HepG2 (cell line): ENCODE measurements around the gene CPNE4. TPM values are rescaled to one million over a fixed set of nuclear protein-coding genes. Genes with fewer than 3 reads are reported as not detected.

Source experiments
- ATAC-seq: fragments of 200-7000 bp; cut with Tn5 transposase; 3 replicates; pipeline ENCODE4 v1.9.1; 2020; ENCODE audit warnings: mild to moderate bottlenecking, moderate library complexity
- BruUV-seq: library from RNA; stranded (reverse); fragments of 400-500 nt; replicated peaks from 2 replicates; lab custom pipeline; 2021; lab: Mats Ljungman, UMichigan
- CTCF ChIA-PET: fragments of 300-600 bp; formaldehyde crosslinking; extraction: SDS; loops from one replicate; lab custom pipeline; 2021; ENCODE audit warnings: low total read pairs, inconsistent platforms, low intra/inter-chr PET ratio; lab: Yijun Ruan, JAX
- POLR2A ChIA-PET: fragments of 350-600 bp; sonication (Branson Sonifier 250); formaldehyde crosslinking; loops from one replicate; lab custom pipeline; 2020; ENCODE audit warnings: antibody characterized with exemption, inconsistent platforms; lab: Yijun Ruan, JAX
- DNase-seq: peaks from one replicate; pipeline ENCODE4 v3.0.0-alpha.2; 2015; ENCODE audit warnings: low spot score
- FAIRE-seq: peaks from 3 replicates; lab custom pipeline; 2011; peaks lifted over from hg19 to GRCh38; lab: Jason Lieb, UNC
- H2AFZ ChIP-seq: one replicate; pipeline ENCODE4 v1.6.1; 2011; ENCODE audit warnings: low read length, inconsistent platforms
- H3K27ac ChIP-seq: fragments of 300-600 bp; 3 replicates; pipeline ENCODE4 v1.8.0; 2011; ENCODE audit warnings: mixed run types, mild to moderate bottlenecking, mixed read lengths, low read length, inconsistent platforms; ENCODE audit not compliant: insufficient read depth; ENCODE audit errors: extremely low read length
- H3K27me3 ChIP-seq, 2 experiments: fragments of 200-600 bp in 1 of 2; 2 replicates in 1 of 2; 3 replicates in 1 of 2; pipeline versions ENCODE4 v1.6.0 to v1.8.0; 2011; ENCODE audit warnings: low read length in 2 of 2, mild to moderate bottlenecking in 2 of 2, moderate library complexity in 2 of 2, inconsistent platforms in 1 of 2; ENCODE audit not compliant: insufficient read depth in 2 of 2, control insufficient read depth in 1 of 2
- H3K36me3 ChIP-seq, 2 experiments: fragments of 200-600 bp in 1 of 2; replicated peaks in 1 of 2; 2 replicates in 1 of 2; 3 replicates in 1 of 2; pipeline versions ENCODE4 v1.5.1 to v1.8.0; 2011; ENCODE audit warnings: low read length in 2 of 2, inconsistent platforms in 1 of 2; ENCODE audit not compliant: insufficient read depth in 2 of 2, control insufficient read depth in 1 of 2
- H3K4me1 ChIP-seq: 2 replicates; pipeline ENCODE4 v1.5.1; 2012; ENCODE audit warnings: low read length, inconsistent platforms; ENCODE audit not compliant: insufficient read depth
- H3K4me2 ChIP-seq: 2 replicates; pipeline ENCODE4 v1.6.0; 2011; ENCODE audit warnings: low read depth, low read length, inconsistent platforms
- H3K4me3 ChIP-seq, 3 experiments: fragments of 200-600 bp in 1 of 3; sonication (generic), shearing (Covaris generic) in 1 of 3; replicated peaks in 1 of 3; 2 replicates each; pipeline ENCODE4 v1.5.1; 2011 to 2016; ENCODE audit warnings: low read length in 3 of 3, inconsistent platforms in 2 of 3, low read depth in 2 of 3, mild to moderate bottlenecking in 2 of 3, control low read depth in 1 of 3, mixed read lengths in 1 of 3; ENCODE audit not compliant: insufficient read depth in 1 of 3
- H3K79me2 ChIP-seq: one replicate; pipeline ENCODE4 v1.6.1; 2011; ENCODE audit warnings: low read length, inconsistent platforms; ENCODE audit not compliant: insufficient read depth
- H3K9ac ChIP-seq: 2 replicates; pipeline ENCODE4 v1.6.0; 2011; ENCODE audit warnings: mild to moderate bottlenecking, low read depth, low read length, inconsistent platforms; ENCODE audit not compliant: insufficient read depth
- H3K9me3 ChIP-seq: 2 replicates; pipeline ENCODE4 v1.5.1; 2012; ENCODE audit warnings: mild to moderate bottlenecking, low read length
- H4K20me1 ChIP-seq: 2 replicates; pipeline ENCODE4 v1.6.0; 2011; ENCODE audit warnings: inconsistent platforms, mild to moderate bottlenecking, low read length, moderate library complexity; ENCODE audit not compliant: insufficient read depth
- DPF2 ChIP-seq: sonication (generic); formaldehyde crosslinking; IDR thresholded peaks from 2 replicates; pipeline ENCODE4 v1.4.0; 2020; ENCODE audit warnings: mild to moderate bottlenecking, low read depth, missing genetic modification reagents, borderline replicate concordance
- ETV5 ChIP-seq: IDR thresholded peaks from 2 replicates; pipeline ENCODE4 v1.6.1; 2018; ENCODE audit warnings: missing biosample characterization, missing genetic modification reagents, inconsistent platforms, borderline replicate concordance
- FUBP1 ChIP-seq: sonication (generic); formaldehyde crosslinking; IDR thresholded peaks from 2 replicates; pipeline ENCODE4 v1.5.1; 2020; ENCODE audit warnings: missing genetic modification reagents, mild to moderate bottlenecking, borderline replicate concordance
- ISL2 ChIP-seq: sonication (generic); formaldehyde crosslinking; IDR thresholded peaks from 2 replicates; pipeline ENCODE4 v1.5.0; 2020; ENCODE audit warnings: missing genetic modification reagents
- MTERF4 ChIP-seq: sonication (generic); formaldehyde crosslinking; IDR thresholded peaks from 2 replicates; pipeline ENCODE4 v1.8.0; 2023; ENCODE audit warnings: mild to moderate bottlenecking, missing genetic modification reagents
- SMYD3 ChIP-seq: sonication (generic); formaldehyde crosslinking; IDR thresholded peaks from 2 replicates; pipeline ENCODE4 v1.8.1; 2023; ENCODE audit warnings: mild to moderate bottlenecking, missing genetic modification reagents
- TAF15 ChIP-seq: fragments of 200-400 bp; formaldehyde crosslinking; IDR thresholded peaks from one replicate; pipeline ENCODE4 v1.6.1; 2018; ENCODE audit warnings: mild to moderate bottlenecking, low read depth, low read length; ENCODE audit not compliant: poor library complexity, severe bottlenecking
- ZBTB21 ChIP-seq: sonication (generic); formaldehyde crosslinking; IDR thresholded peaks from 2 replicates; pipeline ENCODE4 v1.4.0; 2020; ENCODE audit warnings: missing genetic modification reagents
- ZFP62 ChIP-seq: sonication (generic); formaldehyde crosslinking; IDR thresholded peaks from 2 replicates; pipeline ENCODE4 v1.4.0; 2020; ENCODE audit warnings: missing genetic modification reagents
- ZNF20 ChIP-seq: sonication (generic); formaldehyde crosslinking; IDR thresholded peaks from 2 replicates; pipeline ENCODE4 v1.4.0; 2020; ENCODE audit warnings: mild to moderate bottlenecking, moderate library complexity, missing genetic modification reagents
- ZNF224 ChIP-seq: sonication (generic); formaldehyde crosslinking; IDR thresholded peaks from 2 replicates; pipeline ENCODE4 v1.5.0; 2020; ENCODE audit warnings: mild to moderate bottlenecking, missing genetic modification reagents
- ZNF326 ChIP-seq: sonication (generic); formaldehyde crosslinking; IDR thresholded peaks from 2 replicates; pipeline ENCODE4 v1.4.0; 2020; ENCODE audit warnings: missing genetic modification reagents, borderline replicate concordance
- ZNF557 ChIP-seq: sonication (generic); formaldehyde crosslinking; IDR thresholded peaks from 2 replicates; pipeline ENCODE4 v1.4.0; 2020; ENCODE audit warnings: missing genetic modification reagents
- ZNF746 ChIP-seq: sonication (generic); formaldehyde crosslinking; IDR thresholded peaks from 2 replicates; pipeline ENCODE4 v1.8.0; 2022; ENCODE audit warnings: mild to moderate bottlenecking, missing genetic modification reagents
- WGBS: methylation state at CpG from one replicate; pipeline ENCODE4 v1.1.6; 2017; ENCODE audit warnings: low lambda C conversion rate; 5-methylcytosine and 5-hydroxymethylcytosine counted together
- in situ Hi-C: cut with HindIII; loops from 2 replicates; pipeline ENCODE4 v1.10.0; 2017; ENCODE audit warnings: low pct_unique_long_range_greater_than_20kb; ENCODE audit not compliant: extremely low pct_ligation_motif_present
- intact Hi-C: fragments of 100-400 bp; cut with micrococcal nuclease; formaldehyde crosslinking; loops from one replicate; pipeline ENCODE4 v1.10.0; 2022; ENCODE audit not compliant: unreplicated experiment
- polyA plus RNA-seq, 8 experiments: library from polyadenylated mRNA; depleted of rRNA in 3 of 8; stranded (reverse) in 7 of 8; unstranded in 1 of 8; fragments of >200 nt; fragmentation: Illumina TruSeq in 4 of 8; extraction: Trizol in 4 of 8; gene quantifications; 2 replicates each; pipeline versions ENCODE4 v1.2.1 to v1.2.3, GENCODE V29; 2011 to 2016; ENCODE audit warnings: low read depth in 4 of 8, missing spikeins in 1 of 8, mixed read lengths in 1 of 8; ENCODE audit not compliant: insufficient read depth in 1 of 8
- total RNA-seq, 5 experiments: library from RNA; depleted of rRNA; stranded (reverse); fragments of >200 nt; fragmentation: Illumina TruSeq; extraction: Trizol; gene quantifications; 2 replicates each; pipeline ENCODE4 v1.2.3, GENCODE V29; 2016; ENCODE audit warnings: low read depth in 1 of 5
- TF ChIP-seq, protein P1 (sequence below): conservative IDR thresholded peaks from 2 replicates; pipeline ENCODE4 v1.6.1; 2018; ENCODE audit warnings: missing genetic modification reagents

CPNE4 gene
- total and polyA plus RNA-seq, 2 of the 13 experiments (the other 11 are each of a cell fraction or from before 2014, with no cell fraction given) = not detected

DNA sequence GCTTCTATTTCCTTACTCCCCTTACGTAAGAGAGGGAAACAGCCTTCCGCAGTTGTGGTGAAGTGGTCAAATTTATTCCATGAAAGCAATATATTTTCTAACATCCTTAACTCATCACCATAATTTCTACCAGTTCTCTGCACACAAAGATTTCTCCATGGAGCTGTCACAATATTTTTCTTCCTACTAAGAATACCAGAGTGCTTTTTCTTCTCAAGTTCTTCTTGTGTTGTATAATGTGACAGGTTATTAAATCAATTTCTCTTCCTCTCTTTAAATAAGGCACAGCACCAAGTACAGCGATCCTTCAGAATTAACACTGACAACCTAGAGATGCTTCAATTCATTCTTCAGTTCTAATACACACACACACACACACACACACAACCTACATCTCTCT, 153.0 kb downstream of the CPNE4 start:
- no peak for DNase-seq
- in situ Hi-C loops = no loop called here
- H3K4me2 ChIP-seq = no peak overlapping the region
- no peak overlapping the region for H3K9ac ChIP-seq
- ChIA-PET CTCF (no interaction called here), POLR2A (no interaction called here)
- WGBS = 34% methylated on average over 3 of the region's 3 CpGs
- H3K27me3 ChIP-seq = no peaks in the 10 kb centered on the region
- no peak for ATAC-seq
- BruUV-seq = no TSS peak
- H3K36me3 ChIP-seq = no peaks in the 10 kb centered on the region
- H2AFZ ChIP-seq = no peak overlapping the region
- TF ChIP-seq ZFP62 (CRISPR knock-in tag) (no peak), FUBP1 (CRISPR knock-in tag) (no peak), ZBTB21 (CRISPR knock-in tag) (no peak), SMYD3 (CRISPR knock-in tag) (no peak), ZNF20 (CRISPR knock-in tag) (no peak), ZNF326 (CRISPR knock-in tag) (no peak), TAF15 (no peak), MTERF4 (CRISPR knock-in tag) (no peak), ISL2 (CRISPR knock-in tag) (no peak), ZNF746 (CRISPR knock-in tag) (no peak), DPF2 (CRISPR knock-in tag) (no peak), ZNF224 (no peak), ZNF557 (CRISPR knock-in tag) (no peak), ETV5 (CRISPR knock-in tag) (no peak)
- TF ChIP-seq, protein P1, sequence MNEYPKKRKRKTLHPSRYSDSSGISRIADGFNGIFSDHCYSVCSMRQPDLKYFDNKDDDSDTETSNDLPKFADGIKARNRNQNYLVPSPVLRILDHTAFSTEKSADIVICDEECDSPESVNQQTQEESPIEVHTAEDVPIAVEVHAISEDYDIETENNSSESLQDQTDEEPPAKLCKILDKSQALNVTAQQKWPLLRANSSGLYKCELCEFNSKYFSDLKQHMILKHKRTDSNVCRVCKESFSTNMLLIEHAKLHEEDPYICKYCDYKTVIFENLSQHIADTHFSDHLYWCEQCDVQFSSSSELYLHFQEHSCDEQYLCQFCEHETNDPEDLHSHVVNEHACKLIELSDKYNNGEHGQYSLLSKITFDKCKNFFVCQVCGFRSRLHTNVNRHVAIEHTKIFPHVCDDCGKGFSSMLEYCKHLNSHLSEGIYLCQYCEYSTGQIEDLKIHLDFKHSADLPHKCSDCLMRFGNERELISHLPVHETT (CRISPR knock-in tag) = no peak
- TF ChIP-seq, all 625 proteins: peak for 0
- Histone ChIP-seq H3K9me3 (no peaks in the 10 kb centered on the region), H3K27ac (no peak overlapping the region), H4K20me1 (no peaks in the 10 kb centered on the region), H3K79me2 (no peaks in the 10 kb centered on the region), H3K4me1 (no peaks in the 10 kb centered on the region), H3K4me3 (no peak overlapping the region)
- no peak for FAIRE-seq
- intact Hi-C loops = no loop called here
